ENCODE results near the gene SETD2.

SETD2 gene

GRCh38 chr3:46993292-46993691 is 170.6 kb downstream of the SETD2 start:
- peaks cover 5% of the 10 kb centered on the region for H3K4me1 ChIP-seq (ENCODE audit: low read depth, poor library complexity, severe bottlenecking)
- no peaks in the 10 kb centered on the region for H3K36me3 ChIP-seq (ENCODE audit: insufficient read depth)
- no peaks in the 10 kb centered on the region for H3K79me2 ChIP-seq (ENCODE audit: insufficient read depth, low read depth)
- TF ChIP-seq CTCF (conservative IDR thresholded peaks at IDR 0.05; ENCODE audit: low read depth, low read length): no peak
- no peak overlapping the region for H2AFZ ChIP-seq (ENCODE audit: low read depth)
- no peaks in the 10 kb centered on the region for H4K20me1 ChIP-seq (ENCODE audit: insufficient read depth)
- no peak overlapping the region for H3K9ac ChIP-seq
- no peaks in the 10 kb centered on the region for H3K27me3 ChIP-seq (ENCODE audit: insufficient read depth, low read depth)
- no peak overlapping the region for H3K4me3 ChIP-seq (IDR thresholded peaks at IDR 0.05; ENCODE audit: insufficient read depth, low read depth, low read length)
- H3K4me2 ChIP-seq: no peak overlapping the region
- no peak overlapping the region for H3K27ac ChIP-seq

GRCh38 chr3:46992231-46992630 is 171.7 kb downstream of the SETD2 start:
- Histone ChIP-seq H3K27me3 (ENCODE audit: insufficient read depth, low read depth) (no peaks in the 10 kb centered on the region), H3K27ac (no peak overlapping the region), H3K4me3 (IDR thresholded peaks at IDR 0.05; ENCODE audit: insufficient read depth, low read depth, low read length) (no peak overlapping the region), H2AFZ (ENCODE audit: low read depth) (no peak overlapping the region), H3K4me1 (ENCODE audit: low read depth, poor library complexity, severe bottlenecking) (peaks cover 7% of the 10 kb centered on the region), H3K36me3 (ENCODE audit: insufficient read depth) (no peaks in the 10 kb centered on the region), H3K79me2 (ENCODE audit: insufficient read depth, low read depth) (no peaks in the 10 kb centered on the region), H3K9ac (no peak overlapping the region), H3K4me2 (no peak overlapping the region), H4K20me1 (ENCODE audit: insufficient read depth) (no peaks in the 10 kb centered on the region)
- no peak for TF ChIP-seq CTCF (conservative IDR thresholded peaks at IDR 0.05; ENCODE audit: low read depth, low read length)

GRCh38 chr3:46991406-46992165 is 172.3 kb downstream of the SETD2 start:
- no peak overlapping the region for H3K9ac ChIP-seq
- no peak overlapping the region for H3K4me3 ChIP-seq (IDR thresholded peaks at IDR 0.05; ENCODE audit: insufficient read depth, low read depth, low read length)
- H3K4me2 ChIP-seq: no peak overlapping the region
- H3K36me3 ChIP-seq (ENCODE audit: insufficient read depth): no peaks in the 10 kb centered on the region
- no peak overlapping the region for H3K27ac ChIP-seq
- TF ChIP-seq CTCF (conservative IDR thresholded peaks at IDR 0.05; ENCODE audit: low read depth, low read length): no peak
- no peaks in the 10 kb centered on the region for H4K20me1 ChIP-seq (ENCODE audit: insufficient read depth)
- H3K27me3 ChIP-seq (ENCODE audit: insufficient read depth, low read depth): no peaks in the 10 kb centered on the region
- H2AFZ ChIP-seq (ENCODE audit: low read depth): no peak overlapping the region
- H3K4me1 ChIP-seq (ENCODE audit: low read depth, poor library complexity, severe bottlenecking): peaks cover 13% of the 10 kb centered on the region
- H3K79me2 ChIP-seq (ENCODE audit: insufficient read depth, low read depth): no peaks in the 10 kb centered on the region; the same call in 1 of the 2 replicates

GRCh38 chr3:46990573-46991374 is 173.1 kb downstream of the SETD2 start:
- no peak for TF ChIP-seq CTCF (conservative IDR thresholded peaks at IDR 0.05; ENCODE audit: low read depth, low read length)
- Histone ChIP-seq H2AFZ (ENCODE audit: low read depth) (no peak overlapping the region), H3K4me3 (IDR thresholded peaks at IDR 0.05; ENCODE audit: insufficient read depth, low read depth, low read length) (no peak overlapping the region), H4K20me1 (ENCODE audit: insufficient read depth) (no peaks in the 10 kb centered on the region), H3K79me2 (ENCODE audit: insufficient read depth, low read depth) (no peaks in the 10 kb centered on the region; the same call in 1 of the 2 replicates), H3K4me2 (no peak overlapping the region), H3K27ac (no peak overlapping the region), H3K36me3 (ENCODE audit: insufficient read depth) (no peaks in the 10 kb centered on the region), H3K9ac (no peak overlapping the region), H3K4me1 (ENCODE audit: low read depth, poor library complexity, severe bottlenecking) (peaks cover 22% of the 10 kb centered on the region), H3K27me3 (ENCODE audit: insufficient read depth, low read depth) (no peaks in the 10 kb centered on the region)
